Chondrocyte (in vitro differentiated cells): ENCODE data around the gene NEXN. TPM values are rescaled to one million over a fixed set of nuclear protein-coding genes. Genes with fewer than 3 reads are reported as not detected.
"Not testable (repeated sequence)": the region's sequence is repeated elsewhere in the genome, so short reads cannot be mapped to it uniquely, and the experiment has no call there.

Experiments used
- DNase-seq: peaks from one replicate; pipeline ENCODE4 v3.0.0; 2021; ENCODE audit warnings: mixed read lengths, low spot score
- H3K27ac Mint-ChIP-seq: one replicate; pipeline ENCODE4 v1.8.0; 2021; ENCODE audit warnings: mild to moderate bottlenecking, moderate library complexity, mixed read lengths; ENCODE audit not compliant: unreplicated experiment
- H3K27me3 Mint-ChIP-seq: 2 replicates; pipeline ENCODE4 v1.8.0; 2021; ENCODE audit warnings: low read depth, mixed read lengths
- H3K36me3 Mint-ChIP-seq: 2 replicates; pipeline ENCODE4 v1.8.0; 2021; ENCODE audit warnings: low read depth, mixed read lengths
- H3K4me1 Mint-ChIP-seq: 2 replicates; pipeline ENCODE4 v1.8.0; 2021; ENCODE audit warnings: low read depth, mild to moderate bottlenecking, mixed read lengths
- H3K4me3 Mint-ChIP-seq: one replicate; pipeline ENCODE4 v1.8.0; 2021; ENCODE audit warnings: mild to moderate bottlenecking, moderate library complexity, mixed read lengths; ENCODE audit not compliant: unreplicated experiment
- H3K9me3 Mint-ChIP-seq: 2 replicates; pipeline ENCODE4 v1.8.0; 2021; ENCODE audit warnings: low read depth, mixed read lengths
- total RNA-seq: library from RNA; stranded (reverse); gene quantifications from 3 replicates; pipeline ENCODE4 v1.2.1, GENCODE V29; 2021
- TF ChIP-seq, protein P1 (sequence below): fragments of 200-600 bp; sonication (generic); IDR thresholded peaks from 2 replicates; pipeline ENCODE4 v1.5.0; 2021; ENCODE audit warnings: antibody characterized with exemption, mild to moderate bottlenecking, moderate library complexity

NEXN gene
- total RNA-seq, 1 donor from 2014 or later: 46.2 TPM

DNA sequence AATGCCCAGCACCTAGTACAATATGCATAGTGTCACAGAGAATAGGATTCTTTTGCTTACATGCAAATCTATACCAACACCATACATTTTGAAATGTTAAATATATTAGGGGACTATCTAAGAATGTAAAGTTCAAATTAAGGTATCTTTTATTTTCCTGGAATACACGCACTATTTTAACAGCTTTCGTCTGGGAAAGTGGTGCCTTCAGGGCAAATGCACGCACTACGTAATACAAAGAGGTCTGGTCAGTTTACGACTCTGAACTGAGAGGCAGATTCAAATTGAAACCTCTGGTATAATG, 89.5 kb downstream of the NEXN start:
- no peaks in the 10 kb centered on the region for H3K9me3 Mint-ChIP-seq
- H3K4me1 Mint-ChIP-seq: peaks cover 50% of the 10 kb centered on the region
- H3K27ac Mint-ChIP-seq: no peak overlapping the region
- peaks cover 3% of the 10 kb centered on the region for H3K36me3 Mint-ChIP-seq
- TF ChIP-seq, protein P1, sequence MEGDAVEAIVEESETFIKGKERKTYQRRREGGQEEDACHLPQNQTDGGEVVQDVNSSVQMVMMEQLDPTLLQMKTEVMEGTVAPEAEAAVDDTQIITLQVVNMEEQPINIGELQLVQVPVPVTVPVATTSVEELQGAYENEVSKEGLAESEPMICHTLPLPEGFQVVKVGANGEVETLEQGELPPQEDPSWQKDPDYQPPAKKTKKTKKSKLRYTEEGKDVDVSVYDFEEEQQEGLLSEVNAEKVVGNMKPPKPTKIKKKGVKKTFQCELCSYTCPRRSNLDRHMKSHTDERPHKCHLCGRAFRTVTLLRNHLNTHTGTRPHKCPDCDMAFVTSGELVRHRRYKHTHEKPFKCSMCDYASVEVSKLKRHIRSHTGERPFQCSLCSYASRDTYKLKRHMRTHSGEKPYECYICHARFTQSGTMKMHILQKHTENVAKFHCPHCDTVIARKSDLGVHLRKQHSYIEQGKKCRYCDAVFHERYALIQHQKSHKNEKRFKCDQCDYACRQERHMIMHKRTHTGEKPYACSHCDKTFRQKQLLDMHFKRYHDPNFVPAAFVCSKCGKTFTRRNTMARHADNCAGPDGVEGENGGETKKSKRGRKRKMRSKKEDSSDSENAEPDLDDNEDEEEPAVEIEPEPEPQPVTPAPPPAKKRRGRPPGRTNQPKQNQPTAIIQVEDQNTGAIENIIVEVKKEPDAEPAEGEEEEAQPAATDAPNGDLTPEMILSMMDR: no peak
- H3K27me3 Mint-ChIP-seq: no peaks in the 10 kb centered on the region
- no peak overlapping the region for H3K4me3 Mint-ChIP-seq
- no peak for DNase-seq

DNA sequence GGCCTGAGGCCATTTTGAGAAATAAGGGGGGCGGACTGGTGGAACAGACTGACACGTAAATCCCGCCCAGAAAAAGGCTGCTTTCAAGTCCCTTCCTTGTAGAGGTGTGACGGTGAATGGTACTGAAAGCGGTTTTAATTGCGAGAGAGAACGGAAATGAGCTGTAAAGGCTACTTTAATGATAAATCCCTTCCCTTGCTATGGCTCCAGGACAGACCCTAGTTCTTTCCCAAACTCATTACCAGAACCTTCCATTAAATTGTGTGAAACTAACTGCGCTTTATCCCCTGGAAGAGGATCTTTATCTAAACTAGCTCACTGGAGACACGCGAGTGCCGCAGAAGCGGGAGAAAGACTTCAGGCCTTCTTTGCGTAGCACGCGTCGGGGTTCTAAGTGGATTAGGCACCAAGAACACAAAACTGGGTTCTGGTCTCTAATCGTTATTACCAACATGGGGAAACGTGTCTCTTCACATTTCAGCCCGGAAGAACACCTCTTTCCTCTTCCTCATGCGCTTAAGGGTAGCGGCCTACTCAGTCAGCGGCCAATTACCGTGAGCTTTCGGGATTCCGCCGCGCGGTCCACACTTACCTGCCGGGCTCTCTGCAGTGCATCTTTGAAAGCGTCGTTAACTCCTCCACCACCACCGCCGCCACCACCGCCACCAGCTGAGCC, 90.0 kb downstream of the NEXN start:
- TF ChIP-seq, protein P1: no peak
- H3K4me1 Mint-ChIP-seq: peaks cover 49% of the 10 kb centered on the region
- H3K9me3 Mint-ChIP-seq: no peaks in the 10 kb centered on the region
- DNase-seq: no peak
- H3K36me3 Mint-ChIP-seq: peaks cover 3% of the 10 kb centered on the region
- no peak overlapping the region for H3K27ac Mint-ChIP-seq
- H3K4me3 Mint-ChIP-seq: no peak overlapping the region
- no peaks in the 10 kb centered on the region for H3K27me3 Mint-ChIP-seq

DNA sequence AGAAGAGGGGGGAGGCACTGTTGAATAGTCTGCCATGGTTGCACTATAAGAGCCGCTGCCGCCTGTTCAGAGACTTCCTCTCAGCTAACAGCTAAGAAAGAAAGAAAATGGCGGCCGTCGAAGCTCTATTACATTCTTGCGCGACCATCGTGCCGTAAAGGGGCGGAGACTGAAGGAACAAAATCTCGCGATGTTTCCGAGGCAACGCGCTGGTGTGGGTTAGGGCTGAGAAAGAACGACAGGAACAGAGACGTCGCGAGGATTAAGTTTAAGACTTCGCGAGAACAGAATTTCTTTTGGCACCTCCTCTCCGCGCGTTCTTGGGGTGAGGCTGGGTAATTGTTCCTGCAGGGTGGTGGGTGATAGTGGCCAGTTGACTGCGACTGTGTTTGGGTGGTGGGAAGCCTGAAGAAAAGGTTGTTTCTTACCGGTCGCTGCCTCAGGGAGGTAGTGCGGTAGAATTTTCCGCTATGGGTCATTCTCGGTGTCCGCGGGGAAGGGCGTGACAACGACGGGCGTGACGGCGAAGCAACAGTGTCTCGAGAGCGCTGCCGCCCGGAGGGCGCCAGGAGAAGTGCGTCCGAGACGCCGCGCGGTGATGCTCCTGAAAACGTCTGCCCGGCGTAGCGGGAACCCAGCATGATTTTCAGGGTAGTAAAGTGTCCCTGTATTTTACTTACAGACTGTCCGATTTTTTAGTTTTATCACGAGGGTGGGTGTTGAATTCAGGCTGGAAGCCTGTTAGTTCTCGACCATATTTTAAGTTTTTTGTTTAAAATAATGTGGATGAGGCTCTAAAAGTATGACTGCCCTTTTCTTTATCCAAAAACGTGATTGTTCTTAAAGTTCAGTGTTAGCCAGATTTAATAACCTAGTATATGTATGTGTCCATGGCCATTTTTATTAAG, 90.8 kb downstream of the NEXN start, which contains the start of gene FUBP1:
FUBP1 (minus strand) TSS at position 104 of the 908 bp plus-strand sequence; CDS start at position 36, 68 bp downstream.
- no peak within 1 kb of the TSS for H3K4me3 Mint-ChIP-seq

DNA sequence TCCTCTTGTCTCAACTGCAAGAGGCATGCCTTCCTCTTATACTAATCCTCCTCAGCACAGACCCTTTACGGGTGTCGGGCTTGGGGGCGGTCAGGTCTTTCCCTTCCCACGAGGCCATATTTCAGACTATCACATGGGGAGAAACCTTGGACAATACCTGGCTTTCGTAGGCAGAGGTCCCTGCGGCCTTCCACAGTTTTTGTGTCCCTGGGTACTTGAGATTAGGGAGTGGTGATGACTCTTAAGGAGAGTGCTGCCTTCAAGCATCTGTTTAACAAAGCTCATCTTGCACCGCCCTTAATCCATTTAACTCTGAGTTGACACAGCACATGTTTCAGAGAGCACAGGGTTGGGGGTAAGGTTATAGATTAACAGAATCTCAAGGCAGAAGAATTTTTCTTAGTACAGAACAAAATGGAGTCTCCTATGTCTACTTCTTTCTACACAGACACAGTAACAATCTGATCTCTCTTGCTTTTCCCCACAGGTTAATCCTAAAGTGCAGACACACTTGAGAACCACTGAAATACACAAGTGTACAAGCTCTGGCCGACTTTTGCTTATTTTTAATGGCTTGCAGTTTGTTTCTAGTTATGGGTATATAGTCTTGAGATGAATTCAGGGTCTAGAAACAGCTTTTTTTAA, 95.0 kb downstream of the NEXN start:
- DNase-seq, H3K9me3 Mint-ChIP-seq, H3K4me3 Mint-ChIP-seq, H3K27me3 Mint-ChIP-seq, H3K36me3 Mint-ChIP-seq, H3K27ac Mint-ChIP-seq: not testable (repeated sequence)
- peaks cover 49% of the 10 kb centered on the region for H3K4me1 Mint-ChIP-seq

More for the DNA sequence above, 90.8 kb downstream of the NEXN start, which contains the start of gene FUBP1:
- DNase-seq: peak; percentile 95
- Mint-ChIP-seq H3K27ac (no peak within 1 kb of the TSS), H3K9me3 (no peaks in the 10 kb centered on the region), H3K27me3 (no peaks in the 10 kb centered on the region), H3K4me1 (peaks cover 54% of the 10 kb centered on the region), H3K36me3 (peaks cover 3% of the 10 kb centered on the region)
- TF ChIP-seq, protein P1: peak; percentile 81

DNA sequence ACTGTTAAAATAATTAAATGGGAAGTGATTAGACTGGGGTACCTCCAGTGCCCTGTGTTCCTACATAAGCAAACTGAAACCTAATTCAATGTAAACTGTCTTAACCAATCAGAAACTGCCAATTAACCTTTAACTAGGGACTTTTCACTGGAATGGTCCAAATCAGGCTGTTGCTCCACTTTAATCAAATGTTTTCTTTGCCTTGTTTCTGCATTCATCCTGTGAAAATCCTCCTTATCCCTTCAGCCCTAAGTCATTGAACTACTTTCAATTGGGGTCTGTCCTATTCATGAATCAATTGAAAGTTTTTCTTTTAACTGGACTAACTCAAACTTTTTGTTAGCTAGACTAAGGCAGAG, 95.6 kb downstream of the NEXN start:
- Mint-ChIP-seq H3K4me3 (no peak overlapping the region), H3K4me1 (peaks cover 50% of the 10 kb centered on the region), H3K27ac (no peak overlapping the region), H3K27me3 (no peaks in the 10 kb centered on the region), H3K36me3 (no peaks in the 10 kb centered on the region), H3K9me3 (no peaks in the 10 kb centered on the region)
- DNase-seq: no peak
- TF ChIP-seq, protein P1: no peak
